Transverse colon (tissue), 4 donors: ENCODE data around the gene ARHGEF25. TPM values are rescaled to one million over a fixed set of nuclear protein-coding genes. Genes with fewer than 3 reads are reported as not detected.
"Not testable (repeated sequence)": the region's sequence is repeated elsewhere in the genome, so short reads cannot be mapped to it uniquely, and the experiment has no call there.

ENCODE experiments used
- DNase-seq: peaks from one replicate; pipeline ENCODE4 v3.0.0-alpha.2; 2019
- H3K27ac ChIP-seq, 4 donors: fragments of 200-600 bp; sonication (generic); 2 replicates each; pipeline ENCODE4 v1.5.1; 2016 to 2018; ENCODE audit warnings: inconsistent platforms in 4 of 4
- H3K27me3 ChIP-seq: fragments of 200-600 bp; sonication (generic); 2 replicates; pipeline ENCODE4 v1.5.1; 2017; ENCODE audit warnings: inconsistent platforms
- H3K36me3 ChIP-seq, 4 donors: fragments of 200-600 bp; sonication (generic); 2 replicates each; pipeline ENCODE4 v1.5.1; 2017 to 2019; ENCODE audit warnings: inconsistent platforms in 4 of 4
- H3K4me1 ChIP-seq, 4 donors: fragments of 200-600 bp; sonication (generic); 2 replicates each; pipeline ENCODE4 v1.5.1; 2017 to 2020; ENCODE audit warnings: inconsistent platforms in 4 of 4
- H3K4me3 ChIP-seq, 4 donors: fragments of 200-600 bp; sonication (generic); 1 replicate in 1 of 4; 2 replicates in 3 of 4; pipeline versions ENCODE4 v1.5.1 to v1.6.1; 2017 to 2019; ENCODE audit warnings: inconsistent platforms in 4 of 4
- H3K9me3 ChIP-seq, 2 donors: fragments of 200-600 bp; sonication (generic); 2 replicates each; pipeline ENCODE4 v1.5.1; 2017 to 2019; ENCODE audit warnings: inconsistent platforms in 2 of 2
- EP300 ChIP-seq: sonication (generic); formaldehyde crosslinking; IDR thresholded peaks from one replicate; pipeline ENCODE4 v1.6.1; 2017; ENCODE audit warnings: antibody characterized with exemption, low read depth
- POLR2A ChIP-seq: fragments of 450-650 bp; IDR thresholded peaks from one replicate; pipeline ENCODE4 v1.6.1; 2016; ENCODE audit warnings: antibody characterized with exemption, mild to moderate bottlenecking, moderate library complexity
- POLR2AphosphoS5 ChIP-seq, 3 donors: sonication (generic); formaldehyde crosslinking; IDR thresholded peaks; one replicate each; pipeline ENCODE4 v1.6.1; 2016; ENCODE audit warnings: antibody characterized with exemption in 3 of 3
- WGBS, 2 donors: methylation state at CpG; one replicate each; pipeline ENCODE4 v1.1.5; 2018; ENCODE audit warnings: low coverage in 1 of 2; 5-methylcytosine and 5-hydroxymethylcytosine counted together
- in situ Hi-C, 4 donors: fragments of 200-750 bp; cut with MboI; loops; one replicate each; pipeline versions ENCODE4 v1.15.0 to v1.15.1; 2017; ENCODE audit warnings: low sequenced_read_pairs in 3 of 4, low pct_ligation_motif_present in 1 of 4, low pct_unique_long_range_greater_than_20kb in 1 of 4
- intact Hi-C: fragments of 100-400 bp; cut with DNase I; formaldehyde crosslinking; loops from one replicate; pipeline ENCODE4 v1.15.1; 2023; ENCODE audit warnings: low total_unique reads
- total RNA-seq, 4 donors: library from RNA; depleted of rRNA; stranded (reverse); fragments of >200 nt; gene quantifications; one replicate each; pipeline ENCODE4 v1.1.0, GENCODE V29; 2016
- TF ChIP-seq, protein P1 (sequence below), 5 experiments: fragments of 200-600 bp in 3 of 5; fragments of 450-650 bp in 2 of 5; sonication (generic) in 3 of 5; IDR thresholded peaks; 1 replicate in 2 of 5; 2 replicates in 3 of 5; pipeline ENCODE4 v1.5.1; 2016 to 2017; ENCODE audit warnings: antibody characterized with exemption in 5 of 5, inconsistent platforms in 3 of 5, mild to moderate bottlenecking in 2 of 5, moderate library complexity in 1 of 5

Gene ARHGEF25
- total RNA-seq, 4 donors from 2014 or later: 6.6 to 35.9 (median 15.3) TPM

DNA sequence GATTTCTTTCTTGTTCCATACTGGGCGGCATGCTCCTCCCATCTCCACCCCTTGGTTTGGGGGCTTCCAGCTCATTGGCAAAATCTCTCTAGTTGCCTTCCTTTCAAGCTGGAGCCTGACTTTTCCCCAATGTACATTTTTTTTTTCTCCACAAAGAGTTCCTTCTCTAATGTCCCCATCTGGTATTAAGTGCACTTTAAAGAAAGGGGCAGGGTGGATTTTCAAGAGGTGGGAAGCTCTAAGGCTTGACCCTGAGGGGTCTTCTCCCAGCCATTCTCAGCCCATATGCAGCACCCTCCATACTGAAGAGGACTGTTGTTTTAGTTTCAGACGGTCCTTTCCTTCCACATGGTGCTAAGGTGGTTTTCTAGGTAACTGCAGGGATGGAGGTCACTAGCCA, 26.1 kb upstream of the ARHGEF25 start:
- H3K27ac ChIP-seq: no peak overlapping the region
- peaks cover 29% of the 10 kb centered on the region for H3K27me3 ChIP-seq
- no peak overlapping the region for H3K4me3 ChIP-seq
- 67 to 89% methylated on average over 2 of the region's 2 CpGs for WGBS, 2 donors
- intact Hi-C loops (no loop called here), in situ Hi-C loops (no loop called here)
- H3K4me1 ChIP-seq: peaks cover 0 to 1% (median under 1%) of the 10 kb centered on the region in 4 donors
- H3K36me3 ChIP-seq: no peaks in the 10 kb centered on the region
- H3K9me3 ChIP-seq: no peaks in the 10 kb centered on the region
- no peak for TF ChIP-seq EP300
- TF ChIP-seq, protein P1, sequence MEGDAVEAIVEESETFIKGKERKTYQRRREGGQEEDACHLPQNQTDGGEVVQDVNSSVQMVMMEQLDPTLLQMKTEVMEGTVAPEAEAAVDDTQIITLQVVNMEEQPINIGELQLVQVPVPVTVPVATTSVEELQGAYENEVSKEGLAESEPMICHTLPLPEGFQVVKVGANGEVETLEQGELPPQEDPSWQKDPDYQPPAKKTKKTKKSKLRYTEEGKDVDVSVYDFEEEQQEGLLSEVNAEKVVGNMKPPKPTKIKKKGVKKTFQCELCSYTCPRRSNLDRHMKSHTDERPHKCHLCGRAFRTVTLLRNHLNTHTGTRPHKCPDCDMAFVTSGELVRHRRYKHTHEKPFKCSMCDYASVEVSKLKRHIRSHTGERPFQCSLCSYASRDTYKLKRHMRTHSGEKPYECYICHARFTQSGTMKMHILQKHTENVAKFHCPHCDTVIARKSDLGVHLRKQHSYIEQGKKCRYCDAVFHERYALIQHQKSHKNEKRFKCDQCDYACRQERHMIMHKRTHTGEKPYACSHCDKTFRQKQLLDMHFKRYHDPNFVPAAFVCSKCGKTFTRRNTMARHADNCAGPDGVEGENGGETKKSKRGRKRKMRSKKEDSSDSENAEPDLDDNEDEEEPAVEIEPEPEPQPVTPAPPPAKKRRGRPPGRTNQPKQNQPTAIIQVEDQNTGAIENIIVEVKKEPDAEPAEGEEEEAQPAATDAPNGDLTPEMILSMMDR (IDR thresholded peaks at IDR 0.05): no peak
- TF ChIP-seq POLR2A: no peak
- TF ChIP-seq POLR2AphosphoS5 (IDR thresholded peaks at IDR 0.05): no peak
- no peak for DNase-seq

DNA sequence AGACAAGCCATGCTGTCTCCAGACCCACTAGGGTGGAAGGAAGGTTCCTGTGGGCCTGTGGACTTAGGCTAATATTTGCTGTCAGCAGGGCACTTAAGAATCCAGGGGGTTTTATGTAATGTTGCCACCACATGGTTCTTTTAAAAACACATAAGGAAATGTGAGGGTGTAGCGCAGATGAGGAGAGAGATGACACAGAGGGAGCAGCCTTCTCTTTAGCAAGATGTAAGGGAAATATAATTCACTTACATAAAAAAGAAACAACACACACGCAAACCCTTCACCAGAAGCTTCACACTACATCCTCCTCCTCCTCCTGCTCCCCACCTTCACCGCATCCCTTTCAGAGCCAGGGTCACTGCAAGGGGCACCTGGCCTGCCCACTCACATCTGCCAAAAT, 25.1 kb upstream of the ARHGEF25 start:
- TF ChIP-seq POLR2AphosphoS5 (IDR thresholded peaks at IDR 0.05): no peak
- TF ChIP-seq, protein P1 (IDR thresholded peaks at IDR 0.05): no peak
- no peak for TF ChIP-seq POLR2A
- no peak for TF ChIP-seq EP300
- 81 to 87% methylated on average over 3 of the region's 3 CpGs for WGBS, 2 donors
- in situ Hi-C loops (no loop called here), intact Hi-C loops (no loop called here)
- Histone ChIP-seq H3K27me3 (peaks cover 29% of the 10 kb centered on the region), H3K27ac (no peak overlapping the region), H3K4me3 (no peak overlapping the region), H3K36me3 (no peaks in the 10 kb centered on the region), H3K9me3 (no peaks in the 10 kb centered on the region), H3K4me1 (peaks cover 0 to 7% (median 6%) of the 10 kb centered on the region in 4 donors)
- no peak for DNase-seq

DNA sequence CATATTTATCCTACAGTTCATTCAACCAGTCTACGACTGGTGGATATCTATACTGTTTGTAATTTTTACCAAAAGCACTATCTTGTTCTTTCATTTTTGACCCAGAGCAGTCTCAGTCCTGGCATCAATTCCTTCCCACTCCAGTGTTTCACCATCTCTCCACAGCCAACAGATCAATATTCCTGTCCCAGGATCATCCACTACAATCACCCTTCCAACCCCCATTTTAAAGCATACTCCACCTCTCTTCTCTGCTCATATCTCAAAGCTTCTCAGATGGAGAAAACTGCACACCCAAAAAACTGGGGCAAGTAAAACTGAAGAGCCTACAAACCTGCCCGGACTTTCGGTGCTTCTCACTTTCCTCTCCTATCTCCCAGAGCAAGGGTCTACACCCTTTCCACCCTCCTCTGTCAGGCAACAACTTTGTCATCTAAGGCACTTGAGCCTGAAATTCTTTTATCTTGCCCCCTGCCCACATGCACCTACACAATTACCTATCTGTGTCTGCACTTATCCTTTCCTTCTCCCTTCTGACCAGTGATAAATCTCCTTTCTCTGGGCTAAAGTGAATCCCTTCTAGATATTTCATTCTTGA, 24.3 kb upstream of the ARHGEF25 start:
- in situ Hi-C loops (no loop called here), intact Hi-C loops (no loop called here)

DNA sequence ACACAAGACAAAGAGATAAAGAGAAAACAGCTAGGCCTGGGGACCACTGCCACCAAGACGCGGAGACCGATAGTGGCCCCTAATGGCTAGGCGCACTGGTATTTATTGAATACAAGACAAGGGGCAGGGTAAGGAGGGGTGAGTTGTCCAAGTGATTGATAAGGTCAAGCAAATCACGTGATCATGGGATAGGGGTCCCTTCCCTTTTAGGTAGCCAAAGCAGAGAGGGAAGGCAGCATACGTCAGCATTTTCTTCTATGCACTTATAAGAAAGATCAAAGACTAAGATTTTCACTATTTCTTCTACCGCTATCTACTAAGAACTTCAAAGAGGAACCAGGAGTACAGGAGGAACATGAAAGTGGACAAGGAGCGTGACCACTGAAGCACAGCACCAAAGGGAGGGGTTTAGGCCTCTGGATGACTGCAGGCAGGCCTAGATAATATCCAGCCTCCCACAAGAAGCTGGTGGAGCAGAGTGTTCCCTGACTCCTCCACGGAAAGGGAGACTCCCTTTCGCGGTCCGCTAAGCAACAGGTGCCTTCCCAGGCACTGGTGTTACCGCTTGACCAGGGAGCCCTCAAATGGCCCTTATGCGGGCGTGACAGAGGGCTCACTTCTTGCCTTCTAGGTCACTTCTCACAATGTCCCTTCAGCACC, 22.2 kb upstream of the ARHGEF25 start:
- H3K27ac ChIP-seq, DNase-seq, in situ Hi-C loops, intact Hi-C loops, H3K4me3 ChIP-seq, H3K36me3 ChIP-seq, H3K9me3 ChIP-seq: not testable (repeated sequence)
- peaks cover 7 to 20% (median 17%) of the 10 kb centered on the region in 4 donors for H3K4me1 ChIP-seq
- WGBS, 2 donors: 85 to 87% methylated on average over 5 to 15 of the region's 15 CpGs
- peaks cover 15% of the 10 kb centered on the region for H3K27me3 ChIP-seq

More for the DNA sequence above, 24.3 kb upstream of the ARHGEF25 start:
- no peak for TF ChIP-seq EP300
- TF ChIP-seq POLR2A: no peak
- TF ChIP-seq, protein P1 (IDR thresholded peaks at IDR 0.05): no peak
- TF ChIP-seq POLR2AphosphoS5 (IDR thresholded peaks at IDR 0.05): no peak
- no peak for DNase-seq
- H3K27me3 ChIP-seq: peaks cover 29% of the 10 kb centered on the region
- H3K36me3 ChIP-seq: no peaks in the 10 kb centered on the region
- no peaks in the 10 kb centered on the region for H3K9me3 ChIP-seq
- 88 to 94% methylated on average over 3 of the region's 3 CpGs for WGBS, 2 donors
- H3K4me3 ChIP-seq: no peak overlapping the region
- H3K4me1 ChIP-seq: peaks cover 1 to 11% (median 10%) of the 10 kb centered on the region in 4 donors
- H3K27ac ChIP-seq: no peak overlapping the region
